ENCODE measurements around the gene TSTD2. TPM values are rescaled to one million over a fixed set of nuclear protein-coding genes. Genes with fewer than 3 reads are reported as not detected.
A peak's percentile ranks its signal among the peaks of the same experiment; 100 is the strongest.

The TSTD2 gene
- total RNA-seq, 3 donors from 2014 or later: 18.8 to 28.2 (median 26.6) TPM

DNA sequence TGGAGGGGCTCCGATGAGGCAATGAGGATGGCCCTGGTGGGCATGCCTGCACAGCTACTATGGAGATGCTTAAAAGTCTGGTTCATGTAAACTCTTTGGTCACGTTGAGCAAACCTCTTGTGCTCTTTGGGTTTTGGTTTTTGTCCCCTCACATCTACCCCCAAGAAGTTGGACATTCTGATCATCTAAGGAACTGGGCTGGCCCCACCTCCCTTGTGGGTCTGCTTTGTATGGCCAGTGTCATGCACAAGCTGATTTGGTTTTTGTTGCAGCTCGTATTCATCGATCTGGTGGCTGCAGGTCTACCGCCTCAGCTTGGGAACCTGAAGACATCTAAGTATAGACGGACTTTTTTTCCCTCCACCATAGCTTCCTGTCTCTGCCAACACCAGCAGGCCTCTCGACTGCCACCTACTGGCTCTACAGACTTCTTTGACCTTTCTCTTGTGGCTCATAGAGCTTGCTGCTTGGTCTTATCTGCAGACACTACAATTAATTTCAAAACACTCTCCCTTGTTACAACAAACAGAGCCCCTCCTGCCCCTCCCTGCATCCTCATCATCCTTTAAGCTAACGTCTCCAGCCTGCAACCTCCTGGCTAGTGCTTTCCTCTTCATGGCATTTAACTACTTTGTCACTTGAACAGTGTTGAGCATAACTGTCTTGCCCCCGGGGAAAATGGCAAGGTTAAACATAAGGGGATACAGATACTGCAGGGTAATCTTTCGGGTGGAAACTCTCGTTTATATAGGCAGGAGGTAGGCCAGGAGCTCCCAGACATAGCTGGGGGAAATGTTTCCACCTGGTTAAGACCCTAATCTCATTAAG is 34.5 kb downstream of the TSTD2 start:
- DNase-seq: peak in 2 of 3 donors; percentile 51 to 93
- Histone ChIP-seq H3K4me3 (no peak overlapping the region), H3K4me1 (ENCODE audit: low read depth) (peaks cover 6% of the 10 kb centered on the region), H3K9me3 (no peaks in the 10 kb centered on the region), H3K36me3 (ENCODE audit: low read depth) (no peaks in the 10 kb centered on the region)
- peak; percentile 90 for ATAC-seq
- peak; percentile 79 for TF ChIP-seq CTCF (IDR thresholded peaks at IDR 0.05)
- intact Hi-C loops (cut with DNase I, micrococcal nuclease): loop anchor here in 1 of 2 donors (5.0 kb wide), 1 partner anchor 131 kb away; no protein-coding TSS in a partner anchor

- ATAC-seq: no peak
- H3K9me3 ChIP-seq: no peaks in the 10 kb centered on the region
- H3K4me1 ChIP-seq (ENCODE audit: low read depth): peaks cover 6% of the 10 kb centered on the region
- no peaks in the 10 kb centered on the region for H3K36me3 ChIP-seq (ENCODE audit: low read depth)
- no peak for TF ChIP-seq CTCF (IDR thresholded peaks at IDR 0.05)
- no peak for DNase-seq
- no peak overlapping the region for H3K4me3 ChIP-seq
- intact Hi-C loops (cut with DNase I, micrococcal nuclease): loop anchor here in 1 of 2 donors (5.0 kb wide), 1 partner anchor 130 kb away; no protein-coding TSS in a partner anchor
Observed at GRCh38 chr9:97596906-97597305, 36.3 kb downstream of the TSTD2 start.

DNA sequence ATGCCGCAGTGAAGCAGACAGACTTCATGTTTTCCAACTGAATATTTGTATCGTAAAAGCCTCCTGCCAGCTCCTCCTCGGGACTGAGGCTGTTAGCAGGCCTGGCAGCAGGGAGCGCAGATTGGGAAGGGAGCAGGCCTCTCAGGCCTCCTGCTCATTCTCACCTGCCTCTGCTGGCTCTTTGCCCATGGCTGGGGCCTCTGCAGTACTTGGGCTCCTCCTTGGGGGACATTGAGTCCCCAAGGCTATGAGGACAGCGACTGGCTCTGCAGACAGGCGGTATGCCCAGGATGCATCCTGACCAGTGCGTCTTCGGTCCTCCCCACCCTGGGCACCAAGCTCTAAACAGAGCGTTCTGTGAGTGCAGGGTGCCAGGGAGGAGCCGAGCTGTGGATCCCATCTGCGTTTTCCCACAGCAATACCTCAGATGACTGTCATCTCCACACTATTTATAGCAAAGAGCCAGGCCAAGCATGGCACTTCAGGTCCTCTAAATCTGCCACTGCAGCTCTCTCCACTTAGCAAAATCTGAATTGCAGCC is 38.7 kb downstream of the TSTD2 start:
- H3K9me3 ChIP-seq: no peaks in the 10 kb centered on the region
- H3K36me3 ChIP-seq (ENCODE audit: low read depth): no peaks in the 10 kb centered on the region
- no peak for TF ChIP-seq CTCF (IDR thresholded peaks at IDR 0.05)
- H3K4me1 ChIP-seq (ENCODE audit: low read depth): no peaks in the 10 kb centered on the region
- ATAC-seq (no peak), DNase-seq (no peak)
- intact Hi-C loops (cut with DNase I, micrococcal nuclease): no loop called here
- H3K4me3 ChIP-seq: no peak overlapping the region

GRCh38 chr9:97593960-97594359 is 39.2 kb downstream of the TSTD2 start:
- intact Hi-C loops (cut with DNase I, micrococcal nuclease): no loop called here
- no peaks in the 10 kb centered on the region for H3K9me3 ChIP-seq

DNA sequence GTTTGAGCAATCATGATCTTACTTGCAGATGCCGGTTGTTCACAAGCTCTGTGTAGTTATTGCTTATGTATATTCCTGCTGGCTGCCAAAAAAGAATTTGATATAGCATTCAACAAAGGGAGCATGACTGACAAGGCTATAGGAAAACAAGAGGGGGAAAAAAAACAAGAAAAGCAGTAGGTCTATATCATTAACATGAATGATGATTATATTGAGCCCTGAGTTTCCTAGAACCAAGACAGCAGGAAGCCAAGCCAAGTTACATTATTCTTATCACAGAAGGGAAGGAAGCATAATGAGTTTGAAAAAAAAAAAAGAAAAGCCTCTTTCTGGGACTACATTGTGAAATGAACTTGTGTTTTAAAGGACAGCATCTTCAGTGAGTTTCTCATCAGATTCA is 41.0 kb downstream of the TSTD2 start:
- DNase-seq: no peak
- Histone ChIP-seq H3K36me3 (ENCODE audit: low read depth) (no peaks in the 10 kb centered on the region), H3K4me3 (no peak overlapping the region), H3K4me1 (ENCODE audit: low read depth) (no peaks in the 10 kb centered on the region), H3K9me3 (no peaks in the 10 kb centered on the region)
- no peak for ATAC-seq
- intact Hi-C loops (cut with DNase I, micrococcal nuclease): no loop called here
- TF ChIP-seq CTCF (IDR thresholded peaks at IDR 0.05): no peak

More at GRCh38 chr9:97593960-97594359, 39.2 kb downstream of the TSTD2 start:
- ATAC-seq (no peak), DNase-seq (no peak)
- no peak for TF ChIP-seq CTCF (IDR thresholded peaks at IDR 0.05)
- H3K4me1 ChIP-seq (ENCODE audit: low read depth): no peaks in the 10 kb centered on the region
- H3K36me3 ChIP-seq (ENCODE audit: low read depth): no peaks in the 10 kb centered on the region
- H3K4me3 ChIP-seq: no peak overlapping the region

All from mucosa of descending colon (tissue), 3 donors.